NCI-H526 (cell line): ENCODE data around the gene GNAI1.

Experiments
- DNase-seq, 2 experiments: peaks; one replicate each; lab custom pipeline; 2025; lab: John Stamatoyannopoulos, UW

Gene GNAI1

GRCh38 chr7:80134536-80135308 is at the start of gene GNAI1:
TSS of gene GNAI1 (plus strand) at chr7:80134831. CDS start at chr7:80135161, 330 bp downstream.
- peak; percentile 71 to 94 for DNase-seq

DNA sequence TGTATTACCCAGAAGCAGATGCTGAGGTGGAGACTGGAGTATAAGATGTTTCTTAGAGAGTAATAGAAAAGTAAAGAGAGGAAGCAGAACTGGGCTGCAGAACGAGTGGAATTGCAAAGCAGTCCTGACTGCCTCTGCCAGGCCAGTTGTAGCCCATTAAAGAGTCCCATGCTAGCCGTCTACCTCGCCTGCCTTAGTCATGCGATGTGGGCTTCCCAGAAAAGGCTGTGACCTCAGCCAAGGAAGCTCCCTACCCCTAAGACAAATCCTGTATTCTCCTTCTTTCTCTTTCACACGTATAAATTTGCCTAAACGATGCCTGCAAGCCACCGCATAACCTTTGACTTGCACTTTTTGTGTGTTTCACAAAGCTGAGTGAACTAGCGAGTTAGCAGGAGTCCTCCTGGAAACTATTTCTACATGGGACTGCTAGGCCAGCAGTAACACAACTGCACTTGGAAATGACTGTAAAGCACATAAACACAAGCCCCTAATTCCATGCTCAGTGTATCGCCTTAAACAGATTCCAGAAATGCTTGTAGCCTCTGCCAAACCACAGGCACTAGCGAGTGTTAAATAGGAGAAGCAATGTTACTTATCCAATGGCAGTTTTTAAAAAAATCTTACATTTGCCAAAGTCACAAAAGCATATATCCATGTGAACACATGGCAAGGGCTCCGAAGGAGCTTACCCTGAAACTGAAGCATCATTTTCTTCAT is 47.4 kb upstream of the GNAI1 start:
- no peak for DNase-seq

GRCh38 chr7:80087771-80088170 is 46.9 kb upstream of the GNAI1 start:
- DNase-seq = no peak

- peak; percentile 79 to 94 for DNase-seq
Measured at GRCh38 chr7:80088705-80089104, 45.9 kb upstream of the GNAI1 start.

DNA sequence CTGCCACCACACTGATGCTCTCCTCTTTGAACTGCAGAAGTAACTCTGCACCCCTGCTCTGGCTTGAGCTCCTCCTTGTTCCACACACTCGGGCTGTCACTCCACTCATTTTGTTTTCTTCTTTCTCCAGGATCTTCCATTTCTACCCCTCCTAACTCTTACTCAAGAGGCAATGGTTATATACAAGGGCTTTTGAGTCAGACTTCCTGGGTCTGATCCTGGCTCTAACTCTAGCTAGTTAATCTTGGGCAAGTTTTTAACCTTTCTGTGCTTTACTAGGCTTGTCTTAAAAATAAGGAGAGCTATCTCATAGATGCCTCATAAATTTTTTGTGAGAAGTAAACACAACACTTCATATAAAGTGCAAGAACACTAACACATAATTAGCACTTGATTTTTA is 45.3 kb upstream of the GNAI1 start:
- DNase-seq = no peak

- no peak for DNase-seq
Measured at GRCh38 chr7:80093349-80093748, 41.3 kb upstream of the GNAI1 start.

GRCh38 chr7:80095545-80095944 is 39.1 kb upstream of the GNAI1 start:
- peak in 1 of 2 experiments; percentile 26 for DNase-seq

DNA sequence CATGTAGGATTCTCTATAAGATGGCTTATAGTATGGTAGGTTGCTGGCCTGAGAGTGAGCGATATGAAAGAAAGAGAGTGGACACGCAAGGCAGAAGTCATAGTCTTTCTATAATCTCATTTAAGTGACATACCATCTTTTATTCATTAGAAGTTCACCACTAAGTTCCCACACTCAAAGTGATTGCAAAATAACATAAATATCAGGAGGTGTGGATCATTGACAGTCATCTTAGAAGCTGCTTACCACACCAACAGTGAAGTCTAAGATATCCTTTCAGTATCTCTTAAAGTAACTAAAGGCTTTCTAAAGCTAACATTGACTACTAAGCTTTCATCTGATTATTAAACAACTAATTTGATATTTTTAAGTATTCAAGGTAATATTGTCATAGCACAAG is 36.9 kb upstream of the GNAI1 start:
- no peak for DNase-seq

- DNase-seq = no peak
Measured at GRCh38 chr7:80098795-80099194, 35.8 kb upstream of the GNAI1 start.

GRCh38 chr7:80100254-80100653 is 34.4 kb upstream of the GNAI1 start:
- DNase-seq = no peak

- DNase-seq = no peak
Measured at GRCh38 chr7:80105701-80106408, 28.8 kb upstream of the GNAI1 start.

- DNase-seq = no peak
Measured at GRCh38 chr7:80106498-80107113, 28.0 kb upstream of the GNAI1 start.

DNA sequence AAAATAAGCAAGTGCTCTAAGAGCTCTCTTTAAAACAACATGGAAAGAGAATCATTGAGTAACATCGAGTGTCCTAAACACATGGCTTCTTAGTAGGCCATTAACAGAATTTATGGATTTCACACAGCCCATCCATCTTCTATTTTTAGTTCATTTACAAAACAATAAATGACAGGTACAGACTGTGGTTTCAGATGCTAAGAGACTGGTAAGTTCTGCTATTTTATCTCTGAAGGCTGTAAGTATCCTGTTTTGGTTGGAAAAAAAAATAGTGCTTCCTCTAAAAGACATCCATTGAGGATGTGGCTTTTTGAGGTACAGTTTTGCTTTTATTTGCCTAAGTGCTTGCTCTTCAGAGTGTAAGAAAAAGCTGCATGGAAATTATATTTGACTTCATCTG is 27.4 kb upstream of the GNAI1 start:
- peak in 1 of 2 experiments; percentile 28 for DNase-seq

DNA sequence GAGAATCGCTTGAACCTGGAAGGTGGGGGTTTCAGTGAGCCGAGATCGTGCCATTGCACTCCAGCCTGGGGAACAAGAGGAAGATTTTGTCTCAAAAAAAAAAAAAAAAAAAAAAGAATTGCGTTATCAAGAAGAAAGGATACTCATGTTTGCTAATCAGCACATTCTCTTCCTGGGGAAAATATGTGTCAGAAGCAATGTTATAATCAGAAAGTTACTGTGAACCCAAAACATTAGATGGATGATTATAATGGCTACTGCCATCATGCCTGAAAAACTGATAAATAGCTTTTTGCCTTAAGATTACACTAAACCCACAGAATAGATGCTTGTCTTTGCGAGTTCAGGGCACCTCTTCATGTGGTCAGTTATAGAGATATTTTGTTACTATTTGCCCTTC is 24.3 kb upstream of the GNAI1 start:
- DNase-seq = no peak

- DNase-seq = no peak
Measured at GRCh38 chr7:80114159-80114558, 20.5 kb upstream of the GNAI1 start.

DNA sequence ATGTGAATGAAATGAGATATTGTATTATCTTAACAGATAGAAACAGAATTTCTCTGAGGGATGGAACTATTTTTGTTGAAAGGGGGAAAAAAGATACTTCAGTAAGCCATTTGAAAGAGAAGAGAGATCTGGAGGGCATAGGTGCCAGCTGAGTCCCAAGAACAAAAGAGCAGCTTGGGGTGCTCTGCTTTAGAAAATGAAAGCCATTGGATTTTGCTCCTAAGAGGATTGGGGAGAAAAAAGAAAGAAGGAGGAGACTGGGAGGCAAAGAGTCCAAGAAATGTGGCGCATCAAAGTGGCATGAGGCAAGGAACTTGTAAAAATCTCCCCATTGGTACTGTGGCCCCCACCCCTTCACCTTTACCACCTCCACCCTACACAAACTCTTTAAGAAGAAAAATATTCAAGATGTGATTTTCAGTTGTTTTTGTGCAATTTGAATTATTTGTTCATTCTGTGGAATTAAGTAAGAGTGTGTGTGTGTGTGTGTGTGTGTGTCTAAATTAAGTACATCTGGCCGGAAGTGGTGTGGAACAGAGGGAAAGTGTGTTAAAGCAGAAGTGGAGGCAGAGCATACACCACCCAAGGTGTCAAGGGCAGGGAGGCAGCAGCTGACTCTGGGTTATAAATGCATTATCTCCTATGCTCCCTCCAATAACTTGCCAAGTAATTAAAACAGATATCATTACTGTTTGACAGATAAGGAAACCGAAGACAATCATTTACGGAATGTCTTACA is 9.9 kb upstream of the GNAI1 start:
- no peak for DNase-seq

GRCh38 chr7:80127412-80128160 is 7.0 kb upstream of the GNAI1 start:
- DNase-seq = peak; percentile 27 to 53

- no peak for DNase-seq
Measured at GRCh38 chr7:80128918-80129317, 5.7 kb upstream of the GNAI1 start.

GRCh38 chr7:80129785-80130184 is 4.8 kb upstream of the GNAI1 start:
- DNase-seq = no peak

DNA sequence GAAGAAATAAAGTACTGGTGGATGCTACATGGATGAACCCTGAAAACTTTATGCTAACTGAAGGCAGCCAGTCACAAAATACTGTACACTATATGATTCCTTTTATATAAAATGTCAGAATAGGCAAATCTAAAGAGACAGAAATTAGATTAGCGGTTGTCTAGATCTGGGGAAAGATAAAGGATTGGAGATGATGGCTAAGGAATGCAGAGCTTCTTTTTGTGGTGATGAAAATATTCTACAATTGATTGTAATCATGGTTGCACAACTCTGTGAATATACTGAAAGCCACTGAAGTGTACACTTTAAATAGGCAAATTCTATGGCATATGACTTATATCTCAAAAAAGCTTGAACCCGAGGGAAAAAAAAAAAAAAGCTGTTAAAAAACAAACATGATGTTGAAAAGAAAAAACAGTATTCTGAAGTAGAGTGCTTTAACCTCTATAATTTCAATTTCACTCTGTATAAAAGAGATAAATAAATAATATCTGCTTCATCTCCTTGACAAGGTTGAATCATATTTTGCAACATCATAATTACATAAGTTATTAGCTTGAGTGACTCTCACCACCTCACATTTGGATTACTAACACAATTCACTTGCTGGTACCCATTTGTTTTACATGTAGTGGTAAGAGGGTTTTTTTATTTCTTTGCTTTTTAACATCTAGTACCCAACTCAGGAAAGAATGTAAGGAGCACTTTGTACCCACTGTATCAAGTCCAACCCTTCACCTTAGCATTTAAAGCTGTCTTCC is 2.8 kb upstream of the GNAI1 start:
- no peak for DNase-seq
